Stimulated activated naive CD8-positive, alpha-beta T cell treated with anti-CD3 and anti-CD28 coated beads, Interleukin-15, amount 100 ng/mL, for 72 hours (primary cell): Measurements from ENCODE around the gene C10orf120.

Source experiments
- ATAC-seq: fragments of 150-1000 bp; cut with Tn5 transposase; 2 replicates; pipeline ENCODE4 v1.10.0; 2021; ENCODE audit warnings: mild to moderate bottlenecking, moderate library complexity
- DNase-seq, 2 donors: peaks; one replicate each; pipeline ENCODE4 v3.0.0; 2021 to 2022
- H3K27ac Mint-ChIP-seq, 2 donors: one replicate each; pipeline ENCODE4 v1.8.0; 2022; ENCODE audit warnings: mild to moderate bottlenecking in 2 of 2, mixed read lengths in 2 of 2, moderate library complexity in 2 of 2
- H3K27me3 Mint-ChIP-seq: one replicate; pipeline ENCODE4 v1.8.0; 2022; ENCODE audit warnings: mixed read lengths
- H3K4me1 Mint-ChIP-seq: one replicate; pipeline ENCODE4 v1.8.0; 2022; ENCODE audit warnings: mild to moderate bottlenecking, mixed read lengths
- H3K4me3 Mint-ChIP-seq, 2 donors: one replicate each; pipeline ENCODE4 v1.8.0; 2022; ENCODE audit warnings: mild to moderate bottlenecking in 2 of 2, mixed read lengths in 2 of 2, moderate library complexity in 1 of 2
- H3K9me3 Mint-ChIP-seq, 2 donors: one replicate each; pipeline ENCODE4 v1.8.0; 2022; ENCODE audit warnings: mixed read lengths in 2 of 2

Gene C10orf120

GRCh38 chr10:122699796-122700455 lies at the start of gene C10orf120:
Gene C10orf120 (minus strand): TSS chr10:122699846. CDS start chr10:122699790, 56 bp downstream.
- ATAC-seq (no peak), DNase-seq (no peak)
- Mint-ChIP-seq H3K27ac (no peak within 1 kb of the TSS), H3K27me3 (peaks cover 19% of the 10 kb centered on the region), H3K4me3 (no peak within 1 kb of the TSS), H3K4me1 (no peaks in the 10 kb centered on the region), H3K9me3 (no peaks in the 10 kb centered on the region)

GRCh38 chr10:122748496-122748895 lies 48.9 kb upstream of the C10orf120 start:
- H3K4me1 Mint-ChIP-seq: no peaks in the 10 kb centered on the region
- DNase-seq (no peak), ATAC-seq (no peak)
- H3K27ac Mint-ChIP-seq: no peak overlapping the region
- no peaks in the 10 kb centered on the region for H3K9me3 Mint-ChIP-seq
- no peak overlapping the region for H3K4me3 Mint-ChIP-seq
- H3K27me3 Mint-ChIP-seq: peaks cover 14% of the 10 kb centered on the region

- Mint-ChIP-seq H3K27ac (no peak overlapping the region), H3K4me3 (no peak overlapping the region), H3K27me3 (peaks cover 14% of the 10 kb centered on the region), H3K4me1 (no peaks in the 10 kb centered on the region), H3K9me3 (no peaks in the 10 kb centered on the region)
- DNase-seq (no peak), ATAC-seq (no peak)
Measured at GRCh38 chr10:122746408-122746807, 46.8 kb upstream of the C10orf120 start.

- Mint-ChIP-seq H3K4me3 (no peak overlapping the region), H3K27me3 (peaks cover 14% of the 10 kb centered on the region), H3K27ac (no peak overlapping the region), H3K9me3 (no peaks in the 10 kb centered on the region), H3K4me1 (no peaks in the 10 kb centered on the region)
- DNase-seq (no peak), ATAC-seq (no peak)
Measured at GRCh38 chr10:122744257-122744656, 44.6 kb upstream of the C10orf120 start.

GRCh38 chr10:122740640-122741039 lies 41.0 kb upstream of the C10orf120 start:
- H3K4me1 Mint-ChIP-seq: no peaks in the 10 kb centered on the region

GRCh38 chr10:122738031-122738430 lies 38.4 kb upstream of the C10orf120 start:
- no peaks in the 10 kb centered on the region for H3K4me1 Mint-ChIP-seq
- H3K9me3 Mint-ChIP-seq: no peaks in the 10 kb centered on the region
- peaks cover 12% of the 10 kb centered on the region for H3K27me3 Mint-ChIP-seq
- no peak overlapping the region for H3K4me3 Mint-ChIP-seq
- no peak for ATAC-seq
- no peak for DNase-seq
- H3K27ac Mint-ChIP-seq: no peak overlapping the region

More at GRCh38 chr10:122740640-122741039, 41.0 kb upstream of the C10orf120 start:
- no peak overlapping the region for H3K4me3 Mint-ChIP-seq
- no peak overlapping the region for H3K27ac Mint-ChIP-seq
- ATAC-seq: no peak
- H3K9me3 Mint-ChIP-seq: no peaks in the 10 kb centered on the region
- H3K27me3 Mint-ChIP-seq: no peaks in the 10 kb centered on the region
- DNase-seq: no peak

GRCh38 chr10:122733931-122734665 lies 34.5 kb upstream of the C10orf120 start:
- ATAC-seq (no peak), DNase-seq (no peak)
- Mint-ChIP-seq H3K9me3 (no peaks in the 10 kb centered on the region), H3K4me1 (no peaks in the 10 kb centered on the region), H3K4me3 (no peak overlapping the region), H3K27me3 (peaks cover 34% of the 10 kb centered on the region), H3K27ac (no peak overlapping the region)

- peaks cover 37% of the 10 kb centered on the region for H3K27me3 Mint-ChIP-seq
- H3K9me3 Mint-ChIP-seq: no peaks in the 10 kb centered on the region
- no peak overlapping the region for H3K27ac Mint-ChIP-seq
- H3K4me1 Mint-ChIP-seq: no peaks in the 10 kb centered on the region
- no peak overlapping the region for H3K4me3 Mint-ChIP-seq
- no peak for DNase-seq
- no peak for ATAC-seq
Measured at GRCh38 chr10:122733443-122733842, 33.8 kb upstream of the C10orf120 start.

GRCh38 chr10:122730238-122730637 lies 30.6 kb upstream of the C10orf120 start:
- no peak overlapping the region for H3K4me3 Mint-ChIP-seq
- no peak overlapping the region for H3K27ac Mint-ChIP-seq
- H3K4me1 Mint-ChIP-seq: no peaks in the 10 kb centered on the region
- DNase-seq (no peak), ATAC-seq (no peak)
- no peaks in the 10 kb centered on the region for H3K9me3 Mint-ChIP-seq
- peaks cover 37% of the 10 kb centered on the region for H3K27me3 Mint-ChIP-seq

- no peak overlapping the region for H3K4me3 Mint-ChIP-seq
Measured at GRCh38 chr10:122729126-122729525, 29.5 kb upstream of the C10orf120 start.

GRCh38 chr10:122727426-122727825 lies 27.8 kb upstream of the C10orf120 start:
- peaks cover 23% of the 10 kb centered on the region for H3K27me3 Mint-ChIP-seq
- no peaks in the 10 kb centered on the region for H3K9me3 Mint-ChIP-seq
- no peak overlapping the region for H3K4me3 Mint-ChIP-seq
- no peak overlapping the region for H3K27ac Mint-ChIP-seq
- ATAC-seq: no peak
- no peaks in the 10 kb centered on the region for H3K4me1 Mint-ChIP-seq
- DNase-seq: no peak

More at GRCh38 chr10:122729126-122729525, 29.5 kb upstream of the C10orf120 start:
- peaks cover 33% of the 10 kb centered on the region for H3K27me3 Mint-ChIP-seq
- no peak overlapping the region for H3K27ac Mint-ChIP-seq
- H3K4me1 Mint-ChIP-seq: no peaks in the 10 kb centered on the region
- DNase-seq (no peak), ATAC-seq (no peak)
- no peaks in the 10 kb centered on the region for H3K9me3 Mint-ChIP-seq

- Mint-ChIP-seq H3K27me3 (peaks cover 14% of the 10 kb centered on the region), H3K27ac (no peak overlapping the region), H3K4me3 (no peak overlapping the region), H3K4me1 (no peaks in the 10 kb centered on the region), H3K9me3 (no peaks in the 10 kb centered on the region)
- ATAC-seq (no peak), DNase-seq (no peak)
Measured at GRCh38 chr10:122725768-122726167, 26.1 kb upstream of the C10orf120 start.

GRCh38 chr10:122725006-122725405 lies 25.4 kb upstream of the C10orf120 start:
- no peak overlapping the region for H3K27ac Mint-ChIP-seq

GRCh38 chr10:122721111-122721510 lies 21.5 kb upstream of the C10orf120 start:
- Mint-ChIP-seq H3K9me3 (no peaks in the 10 kb centered on the region), H3K4me3 (no peak overlapping the region), H3K27me3 (peaks cover 13% of the 10 kb centered on the region), H3K27ac (no peak overlapping the region), H3K4me1 (no peaks in the 10 kb centered on the region)
- ATAC-seq (no peak), DNase-seq (no peak)

More at GRCh38 chr10:122725006-122725405, 25.4 kb upstream of the C10orf120 start:
- Mint-ChIP-seq H3K4me3 (no peak overlapping the region), H3K4me1 (no peaks in the 10 kb centered on the region), H3K27me3 (peaks cover 12% of the 10 kb centered on the region), H3K9me3 (no peaks in the 10 kb centered on the region)
- DNase-seq (no peak), ATAC-seq (no peak)

- no peak for ATAC-seq
- DNase-seq: no peak
- no peak overlapping the region for H3K27ac Mint-ChIP-seq
- H3K27me3 Mint-ChIP-seq: peaks cover 27% of the 10 kb centered on the region
- no peaks in the 10 kb centered on the region for H3K4me1 Mint-ChIP-seq
- H3K4me3 Mint-ChIP-seq: no peak overlapping the region
- no peaks in the 10 kb centered on the region for H3K9me3 Mint-ChIP-seq
Measured at GRCh38 chr10:122716025-122716424, 16.4 kb upstream of the C10orf120 start.

- H3K9me3 Mint-ChIP-seq: no peaks in the 10 kb centered on the region
- DNase-seq: no peak
- H3K4me1 Mint-ChIP-seq: no peaks in the 10 kb centered on the region
- peaks cover 27% of the 10 kb centered on the region for H3K27me3 Mint-ChIP-seq
- no peak overlapping the region for H3K4me3 Mint-ChIP-seq
- H3K27ac Mint-ChIP-seq: no peak overlapping the region
- no peak for ATAC-seq
Measured at GRCh38 chr10:122715576-122715975, 15.9 kb upstream of the C10orf120 start.
